Activated CD8-positive, alpha-beta memory T cell treated with anti-CD3 and anti-CD28 coated beads, Interleukin-2, amount 50 U/mL, for 4 hours (primary cell): ENCODE data around the gene LRRC75A.
"Not testable (repeated sequence)": the region's sequence is repeated elsewhere in the genome, so short reads cannot be mapped to it uniquely, and the experiment has no call there.

ENCODE experiments used
- DNase-seq: peaks from one replicate; pipeline ENCODE4 v3.0.0-alpha.2; 2020

Gene LRRC75A

DNA sequence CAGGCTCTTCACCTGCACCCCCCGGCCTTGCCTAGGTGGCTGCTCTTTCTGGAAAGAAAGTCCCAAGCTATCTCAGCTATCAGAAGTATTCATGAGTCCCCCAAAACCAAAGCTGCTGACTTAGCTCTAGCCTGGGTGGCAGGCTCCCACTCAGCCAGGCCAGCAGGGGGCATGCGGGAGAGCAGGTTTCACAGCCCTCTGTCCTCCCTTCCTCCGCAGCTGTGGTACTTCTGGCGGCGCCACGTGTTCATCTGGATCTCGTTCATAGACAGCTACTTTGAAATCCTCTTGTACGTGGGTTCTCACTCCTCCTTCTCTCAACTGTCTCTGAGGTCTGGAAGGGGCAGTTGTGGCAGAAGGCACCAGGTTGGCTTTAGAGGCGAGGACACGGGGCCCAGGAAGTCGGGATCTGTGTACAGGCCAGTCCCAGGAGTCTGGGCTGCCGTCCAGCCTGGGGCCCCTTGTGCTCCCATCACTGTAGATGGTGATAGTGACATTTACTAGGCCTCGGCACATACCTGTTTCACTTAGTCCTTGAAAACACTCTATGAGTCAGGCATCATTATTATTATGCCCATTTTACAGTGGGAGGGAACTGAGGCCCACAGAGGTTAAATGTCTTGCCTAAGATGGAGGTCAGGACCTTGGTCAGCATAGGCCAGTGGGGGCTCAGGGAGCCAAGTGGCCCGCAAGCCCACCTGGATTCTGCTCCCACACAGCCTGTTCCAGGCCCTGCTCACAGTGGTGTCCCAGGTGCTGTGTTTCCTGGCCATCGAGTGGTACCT is 63.7 kb downstream of the LRRC75A start:
- DNase-seq = peak; percentile 60

DNA sequence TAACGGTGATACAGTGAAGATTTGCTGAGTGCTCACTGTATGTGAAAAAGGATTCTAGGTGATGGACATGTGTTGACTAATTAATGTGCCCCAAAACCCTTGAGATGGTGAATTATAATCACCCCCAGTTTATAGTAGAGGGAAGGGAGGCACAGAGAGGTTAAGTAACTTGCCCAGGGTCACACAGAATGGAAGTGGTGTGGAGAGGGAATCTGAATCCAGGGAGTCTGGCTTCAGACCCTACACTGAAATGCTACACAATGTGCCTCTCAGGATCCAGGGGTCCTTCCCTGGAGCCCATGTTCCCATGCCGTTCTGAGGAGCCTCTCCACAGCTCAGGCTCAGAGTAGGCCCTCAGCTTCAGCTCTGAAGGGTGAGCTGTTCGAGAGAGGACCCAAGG is 65.0 kb downstream of the LRRC75A start:
- no peak for DNase-seq

- DNase-seq = no peak
These were observed 66.0 kb downstream of the LRRC75A start for GRCh38 chr17:16425698-16426659.

DNA sequence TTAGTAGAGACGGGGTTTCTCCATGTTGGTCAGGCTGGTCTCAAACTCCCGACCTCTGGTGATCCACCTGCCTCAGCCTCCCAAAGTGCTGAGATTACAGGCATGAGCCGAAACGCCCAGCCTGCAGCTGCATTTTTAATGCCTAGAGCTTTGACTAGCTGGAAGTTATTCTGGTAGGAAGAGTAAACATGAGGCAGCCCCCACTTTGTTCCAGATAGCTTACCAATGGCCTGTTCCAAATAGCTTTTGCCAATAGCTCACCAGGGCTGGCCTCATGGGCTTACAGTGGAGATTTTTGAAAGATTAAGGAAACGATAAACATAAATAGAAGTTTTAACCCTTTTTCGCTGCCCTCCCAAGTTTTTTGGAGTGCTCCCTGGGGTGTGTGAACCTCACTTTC is 66.8 kb downstream of the LRRC75A start:
- DNase-seq = no peak

DNA sequence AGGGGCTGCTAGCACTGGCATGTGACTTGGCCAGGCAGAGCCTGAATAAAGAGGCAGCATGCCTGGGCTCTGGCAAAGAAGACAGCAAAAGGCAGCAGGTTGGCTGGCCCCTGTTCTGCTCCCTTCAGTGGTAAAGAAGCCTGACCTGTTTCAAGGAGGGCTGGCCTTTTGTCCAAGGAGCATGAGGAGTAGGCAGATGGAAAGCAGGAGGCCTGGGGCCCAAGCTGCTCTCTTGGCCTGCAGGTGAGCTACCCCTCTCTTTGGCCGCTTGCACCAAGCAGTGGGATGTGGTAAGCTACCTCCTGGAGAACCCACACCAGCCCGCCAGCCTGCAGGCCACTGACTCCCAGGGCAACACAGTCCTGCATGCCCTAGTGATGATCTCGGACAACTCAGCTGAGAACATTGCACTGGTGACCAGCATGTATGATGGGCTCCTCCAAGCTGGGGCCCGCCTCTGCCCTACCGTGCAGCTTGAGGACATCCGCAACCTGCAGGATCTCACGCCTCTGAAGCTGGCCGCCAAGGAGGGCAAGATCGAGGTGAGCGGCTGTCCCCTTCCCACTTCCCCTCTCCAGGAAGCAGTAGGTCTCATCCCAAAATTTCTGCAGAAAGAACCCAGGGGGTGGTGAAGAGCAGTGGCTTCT is 68.6 kb downstream of the LRRC75A start:
- no peak for DNase-seq

DNA sequence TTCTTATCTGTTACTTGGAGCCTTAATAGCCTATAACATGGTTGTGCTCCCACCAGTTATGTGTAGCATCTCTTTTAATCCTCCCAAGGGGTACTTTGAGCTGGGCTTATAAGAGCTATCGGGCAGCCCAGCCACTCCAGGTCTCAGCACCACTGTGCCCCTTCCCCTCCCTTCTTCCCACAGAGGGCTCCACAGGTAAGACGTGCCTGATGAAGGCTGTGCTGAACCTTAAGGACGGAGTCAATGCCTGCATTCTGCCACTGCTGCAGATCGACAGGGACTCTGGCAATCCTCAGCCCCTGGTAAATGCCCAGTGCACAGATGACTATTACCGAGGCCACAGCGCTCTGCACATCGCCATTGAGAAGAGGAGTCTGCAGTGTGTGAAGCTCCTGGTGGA is 69.6 kb downstream of the LRRC75A start:
- no peak for DNase-seq

DNA sequence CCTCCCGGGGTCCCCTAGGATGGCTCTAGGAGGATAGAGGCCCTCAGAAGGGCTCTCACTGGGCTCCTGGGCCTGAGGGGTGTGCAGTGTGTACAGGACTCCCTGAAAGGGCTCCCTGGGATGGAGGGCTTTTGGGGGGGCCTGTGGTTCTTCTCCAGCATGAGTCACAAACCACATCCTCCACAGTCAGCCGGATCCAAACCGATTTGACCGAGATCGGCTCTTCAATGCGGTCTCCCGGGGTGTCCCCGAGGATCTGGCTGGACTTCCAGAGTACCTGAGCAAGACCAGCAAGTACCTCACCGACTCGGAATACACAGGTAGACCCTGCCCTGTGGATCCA is 72.1 kb downstream of the LRRC75A start:
- peak; percentile 53 for DNase-seq

DNA sequence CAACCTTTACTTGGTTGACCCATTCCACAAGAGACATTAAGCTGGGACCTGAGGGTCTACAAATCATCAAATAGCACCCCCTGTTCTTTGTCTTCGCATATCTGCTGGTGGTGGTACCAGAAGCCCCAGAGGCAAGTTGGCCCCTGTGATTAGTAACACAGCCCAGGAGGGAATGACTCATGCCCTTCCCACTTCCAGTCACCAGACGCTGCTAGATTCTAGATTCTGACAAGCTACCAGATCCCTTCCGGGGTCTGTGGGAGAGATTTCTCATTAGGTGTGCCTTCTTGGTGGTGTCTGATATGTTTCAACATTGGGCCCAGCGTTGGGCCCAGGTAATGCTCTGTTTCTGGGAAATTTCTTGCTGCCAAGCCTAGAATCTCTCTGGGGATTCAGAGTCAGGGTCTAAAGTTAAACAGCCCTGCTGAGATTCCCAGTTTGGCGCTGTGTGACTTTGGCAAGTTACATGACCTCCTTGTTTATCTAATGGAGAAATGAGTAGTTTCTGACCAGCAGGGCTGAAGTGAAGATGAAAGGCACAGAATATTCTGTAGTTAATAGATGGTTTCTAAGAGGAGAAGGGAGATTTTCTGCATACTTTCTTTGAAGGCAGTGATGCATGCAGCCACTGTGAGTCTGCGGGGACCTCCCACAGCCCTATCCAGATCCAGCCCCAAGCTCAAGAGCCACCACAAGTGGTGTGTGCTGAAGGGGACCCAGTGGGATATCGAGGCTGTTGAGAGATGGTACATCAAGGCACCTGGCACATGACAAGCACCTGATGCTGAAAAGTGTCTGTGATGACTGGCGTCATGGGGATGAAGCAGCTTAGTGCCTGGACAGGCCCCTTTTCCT is 72.7 kb downstream of the LRRC75A start:
- DNase-seq = peak; percentile 61

DNA sequence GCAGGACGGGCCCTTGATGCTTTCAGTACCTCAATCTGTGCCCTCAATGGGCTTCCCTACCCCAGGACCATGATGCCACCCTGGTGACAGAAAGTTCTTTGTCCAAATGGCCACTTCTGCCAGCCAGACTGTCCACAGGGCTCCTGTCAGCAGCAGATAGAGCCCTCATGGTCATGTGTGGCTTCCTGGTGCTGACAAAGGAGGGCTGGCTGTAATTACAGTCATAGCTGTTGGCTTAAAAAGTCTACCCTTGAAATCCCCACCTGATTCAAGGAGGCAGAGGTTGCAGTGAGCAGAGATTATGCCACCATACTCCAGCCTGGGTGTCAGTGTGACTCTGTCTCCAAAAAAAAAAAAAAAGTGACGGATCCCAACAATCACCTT is 73.3 kb downstream of the LRRC75A start:
- no peak for DNase-seq

- DNase-seq = no peak
These were observed 73.9 kb downstream of the LRRC75A start for GRCh38 chr17:16417896-16418684.

DNA sequence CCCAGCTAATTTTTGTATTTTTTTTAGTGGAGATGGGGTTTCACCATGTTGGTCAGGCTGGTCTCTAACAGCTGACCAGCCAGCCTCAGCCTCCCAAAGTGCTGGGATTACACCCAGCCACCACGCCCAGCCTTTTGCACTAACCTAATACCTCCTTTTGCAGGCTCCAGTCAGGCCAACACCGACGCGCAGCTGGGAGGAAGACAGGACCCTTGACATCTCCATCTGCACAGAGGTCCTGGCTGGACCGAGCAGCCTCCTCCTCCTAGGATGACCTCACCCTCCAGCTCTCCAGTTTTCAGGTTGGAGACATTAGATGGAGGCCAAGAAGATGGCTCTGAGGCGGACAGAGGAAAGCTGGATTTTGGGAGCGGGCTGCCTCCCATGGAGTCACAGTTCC is 74.6 kb downstream of the LRRC75A start:
- no peak for DNase-seq

DNA sequence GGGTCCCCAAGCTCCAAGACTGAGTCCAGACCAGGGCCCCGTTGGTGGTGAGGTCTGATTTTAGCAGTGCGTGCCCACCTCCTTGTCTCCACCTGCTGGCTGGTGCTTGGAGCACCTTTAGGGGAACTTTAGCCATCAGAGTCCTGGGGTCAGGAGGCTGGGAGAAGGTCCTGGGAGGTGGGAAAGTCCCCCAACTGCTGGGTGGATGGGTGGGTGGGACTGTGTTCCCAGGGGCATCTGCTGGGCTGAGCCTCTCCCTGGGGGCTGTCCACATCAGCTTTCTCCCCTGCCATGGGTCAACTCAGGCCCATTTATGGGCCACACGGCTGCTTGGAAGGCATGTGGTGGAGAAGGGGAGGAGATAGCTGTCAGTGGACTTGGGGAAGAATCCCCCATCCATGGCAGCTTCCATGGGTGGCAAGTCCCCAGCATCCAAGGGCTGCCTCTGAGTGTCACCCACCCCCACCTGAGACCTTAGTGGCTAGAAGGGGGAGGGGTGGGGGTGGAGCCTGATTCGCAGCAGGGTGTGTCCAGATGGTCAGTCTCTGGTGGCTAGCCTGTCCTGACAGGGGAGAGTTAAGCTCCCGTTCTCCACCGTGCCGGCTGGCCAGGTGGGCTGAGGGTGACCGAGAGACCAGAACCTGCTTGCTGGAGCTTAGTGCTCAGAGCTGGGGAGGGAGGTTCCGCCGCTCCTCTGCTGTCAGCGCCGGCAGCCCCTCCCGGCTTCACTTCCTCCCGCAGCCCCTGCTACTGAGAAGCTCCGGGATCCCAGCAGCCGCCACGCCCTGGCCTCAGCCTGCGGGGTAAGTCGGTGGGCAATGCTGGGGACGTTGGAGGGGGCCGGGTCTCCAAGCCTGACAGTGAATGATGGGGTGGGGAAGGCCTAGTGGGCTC is 76.7 kb downstream of the LRRC75A start, which contains the start of gene TRPV2:
TRPV2 (plus strand) TSS at position 541 of the 894 bp plus-strand sequence. CDS start 2,098 bp downstream, outside the sequence.
- DNase-seq = peak; percentile 55

DNA sequence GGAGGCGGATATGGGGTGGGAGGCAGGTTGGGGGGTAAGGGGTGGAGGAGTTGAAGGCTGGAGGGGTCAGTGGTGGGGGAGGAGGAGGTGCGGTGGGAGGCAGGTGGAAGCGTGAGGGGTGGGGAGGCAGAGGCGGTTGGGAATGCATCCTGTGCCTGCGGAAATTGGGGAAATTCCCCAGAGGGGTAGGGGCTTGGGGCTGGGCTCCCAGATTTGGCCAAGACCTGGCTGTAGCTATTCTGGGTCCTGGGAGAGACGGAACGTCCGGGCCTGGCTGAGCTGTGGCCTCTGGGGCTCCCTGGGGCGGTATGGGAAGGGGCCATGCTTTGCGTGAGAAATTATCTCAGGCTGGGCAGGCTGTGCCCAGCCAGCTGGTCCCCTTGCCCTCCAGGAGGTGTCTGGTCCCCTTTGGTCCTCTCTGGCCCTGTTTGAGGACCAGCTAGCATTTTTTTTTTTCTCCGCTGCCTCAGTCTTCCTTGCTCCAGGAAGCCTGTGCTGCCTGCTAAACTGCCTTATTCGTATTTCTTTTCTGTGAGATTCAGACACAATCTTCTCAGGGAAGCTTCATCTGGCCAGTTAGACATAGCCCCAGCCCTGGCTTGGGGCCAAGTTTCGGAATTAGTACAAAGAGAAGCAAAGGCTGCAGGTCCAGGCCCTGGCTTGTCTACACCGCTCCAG is 83.9 kb downstream of the LRRC75A start:
- DNase-seq = no peak

DNA sequence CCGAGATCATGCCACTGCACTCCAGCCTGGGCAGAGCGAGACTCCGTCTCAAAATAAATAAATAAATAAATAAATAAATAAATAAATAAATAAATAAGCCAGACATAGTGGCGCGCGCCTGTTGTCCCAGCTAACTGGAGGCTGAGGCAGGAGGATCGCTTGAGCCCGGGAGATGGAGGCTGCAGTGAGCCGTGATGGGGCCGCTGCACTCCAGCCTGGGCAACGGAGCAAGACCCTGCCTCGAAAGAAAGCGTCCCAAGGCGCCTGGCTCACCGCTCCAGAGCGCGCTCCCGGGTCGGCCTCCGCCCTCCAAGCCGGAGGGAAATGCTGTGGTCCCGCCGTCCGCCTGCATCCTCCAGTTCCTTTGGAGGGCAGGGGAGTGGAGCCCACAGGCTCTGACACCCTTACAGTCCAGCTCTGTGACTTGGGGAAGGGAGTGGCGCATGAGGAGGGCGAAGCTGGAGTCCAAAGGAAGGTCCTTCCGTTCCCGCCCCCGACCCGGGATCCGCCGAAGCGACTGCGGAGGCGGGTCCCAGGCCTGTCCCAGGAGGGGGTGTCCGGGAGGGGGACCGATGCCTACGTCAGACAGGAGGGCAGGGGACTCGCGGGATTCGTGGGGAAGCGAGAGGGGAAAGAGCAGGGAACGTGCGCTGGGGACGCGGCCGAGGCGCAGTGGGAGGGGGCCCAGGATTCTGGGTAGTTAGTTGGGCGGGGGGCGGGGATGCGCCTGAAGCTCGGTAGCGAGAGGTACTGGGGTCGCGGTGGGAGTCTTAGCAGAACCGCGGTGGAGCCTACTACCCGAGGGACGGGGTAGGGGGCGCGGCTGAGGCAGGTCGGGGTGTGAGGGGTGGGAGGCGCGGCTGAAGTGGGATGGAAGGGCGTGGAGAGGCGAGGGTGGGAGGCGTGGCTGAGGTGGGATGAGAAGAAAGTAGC is 85.0 kb downstream of the LRRC75A start:
- DNase-seq = no peak

- DNase-seq = not testable (repeated sequence)
These were observed 88.1 kb downstream of the LRRC75A start for GRCh38 chr17:16403847-16404246.

DNA sequence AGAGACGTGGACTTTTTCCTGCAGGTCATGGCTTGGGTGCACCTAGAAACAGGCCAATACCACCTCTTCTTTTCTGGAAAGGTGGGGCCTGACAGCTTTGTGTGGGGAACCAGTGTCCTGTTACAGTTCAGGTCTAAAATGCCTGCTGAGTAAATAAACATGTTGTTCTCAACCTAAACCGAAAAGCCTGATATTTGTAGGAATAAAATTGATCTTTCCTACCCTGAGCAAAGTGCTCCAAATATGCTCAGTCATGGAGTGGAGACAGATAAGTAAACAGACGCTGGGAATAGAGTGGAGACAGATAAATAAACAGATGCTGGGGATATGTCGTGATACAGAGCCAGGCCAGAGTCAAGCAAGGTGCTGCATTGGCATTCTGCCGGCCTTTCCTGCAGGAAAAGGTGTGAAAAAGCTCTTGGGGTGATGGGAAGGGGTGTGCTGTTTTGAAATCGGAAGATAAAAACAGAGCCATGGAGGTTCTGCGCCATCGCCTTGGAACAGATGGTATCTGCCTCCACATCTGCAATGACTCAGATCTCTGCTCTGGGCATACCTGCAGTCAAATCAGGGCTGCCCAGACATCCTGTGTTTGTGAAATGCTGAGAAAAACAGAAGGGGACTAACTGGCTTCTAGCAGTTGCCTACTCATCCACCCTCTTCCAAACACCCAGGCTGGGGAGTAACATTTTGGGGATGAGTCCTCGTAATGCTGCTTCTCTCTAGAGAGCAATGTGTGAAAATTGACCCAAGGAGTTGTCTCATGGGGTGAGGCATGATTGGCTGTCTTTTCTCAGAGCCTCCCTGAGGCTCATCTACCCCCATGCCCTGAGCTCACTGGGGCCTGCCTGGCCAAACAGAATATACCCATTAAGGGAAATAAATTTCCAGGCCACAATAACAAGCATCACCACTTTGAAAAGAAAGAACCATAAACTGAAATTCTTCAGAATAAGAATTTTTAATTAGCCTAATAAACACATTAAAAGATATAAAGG is 93.4 kb downstream of the LRRC75A start:
- no peak for DNase-seq

- not testable (repeated sequence) for DNase-seq
These were observed 95.3 kb downstream of the LRRC75A start for GRCh38 chr17:16396693-16397092.
